ENCODE measurements around the gene LY6G6F. TPM values are rescaled to one million over a fixed set of nuclear protein-coding genes. Genes with fewer than 3 reads are reported as not detected.

Gene LY6G6F
- total RNA-seq, 1 donor from 2014 or later: not detected

- Histone ChIP-seq H3K4me3 (ENCODE audit: low read depth, low read length) (peak within 1 kb of the TSS; percentile 77), H3K27me3 (ENCODE audit: control insufficient read depth, insufficient read depth, low read length) (no peaks in the 10 kb centered on the region), H3K36me3 (ENCODE audit: control insufficient read depth, insufficient read depth, low read length) (no peaks in the 10 kb centered on the region)
- DNase-seq (ENCODE audit: low read depth): peak; percentile 37
- no peak for TF ChIP-seq CTCF (IDR thresholded peaks at IDR 0.05; ENCODE audit: insufficient read depth, low read length, poor library complexity, severe bottlenecking)
Observed at GRCh38 chr6:31660381-31661261, 46.0 kb upstream of the LY6G6F start, which contains the start of gene C6orf47. TSS of gene C6orf47 (minus strand) at chr6:31660778. CDS start at chr6:31659947, 831 bp downstream.

GRCh38 chr6:31661262-31662123 lies 45.2 kb upstream of the LY6G6F start:
- no peak for TF ChIP-seq CTCF (IDR thresholded peaks at IDR 0.05; ENCODE audit: insufficient read depth, low read length, poor library complexity, severe bottlenecking)
- Histone ChIP-seq H3K4me3 (ENCODE audit: low read depth, low read length) (peak overlapping the region; percentile 77), H3K27me3 (ENCODE audit: control insufficient read depth, insufficient read depth, low read length) (no peaks in the 10 kb centered on the region), H3K36me3 (ENCODE audit: control insufficient read depth, insufficient read depth, low read length) (no peaks in the 10 kb centered on the region)
- DNase-seq (ENCODE audit: low read depth): no peak

- no peak for TF ChIP-seq CTCF (IDR thresholded peaks at IDR 0.05; ENCODE audit: insufficient read depth, low read length, poor library complexity, severe bottlenecking)
- no peak for DNase-seq (ENCODE audit: low read depth)
- Histone ChIP-seq H3K36me3 (ENCODE audit: control insufficient read depth, insufficient read depth, low read length) (peaks cover 1% of the 10 kb centered on the region), H3K27me3 (ENCODE audit: control insufficient read depth, insufficient read depth, low read length) (no peaks in the 10 kb centered on the region), H3K4me3 (ENCODE audit: low read depth, low read length) (no peak overlapping the region)
Observed at GRCh38 chr6:31662124-31662723, 44.4 kb upstream of the LY6G6F start.

- H3K4me3 ChIP-seq (ENCODE audit: low read depth, low read length): peak overlapping the region; percentile 99
- TF ChIP-seq CTCF (IDR thresholded peaks at IDR 0.05; ENCODE audit: insufficient read depth, low read length, poor library complexity, severe bottlenecking): no peak
- H3K27me3 ChIP-seq (ENCODE audit: control insufficient read depth, insufficient read depth, low read length): no peaks in the 10 kb centered on the region
- H3K36me3 ChIP-seq (ENCODE audit: control insufficient read depth, insufficient read depth, low read length): peaks cover 4% of the 10 kb centered on the region
- DNase-seq (ENCODE audit: low read depth): no peak
Observed at GRCh38 chr6:31663126-31663960, 43.3 kb upstream of the LY6G6F start.

Data from kidney epithelial cell (primary cell).